Measurements from ENCODE around the gene NPY4R2. TPM values are rescaled to one million over a fixed set of nuclear protein-coding genes. Genes with fewer than 3 reads are reported as not detected.
"Not testable (repeated sequence)": the region's sequence is repeated elsewhere in the genome, so short reads cannot be mapped to it uniquely, and the experiment has no call there.

NPY4R2 gene
- total and polyA plus RNA-seq, 12 donors = 0.11 to 0.98 (median 0.30) TPM; not detected in 9

- H3K36me3 ChIP-seq (replicated peaks in 1 of 2); H3K4me1 ChIP-seq (replicated peaks in 1 of 2); H3K27me3 ChIP-seq; intact Hi-C loops (cut with DNase I); DNase-seq; H3K9me3 ChIP-seq (replicated peaks in 1 of 3); H3K4me3 ChIP-seq; H3K27ac ChIP-seq: not testable (repeated sequence)
- WGBS, 4 donors = 80 to 93% (median 87%) methylated on average over 2 to 3 of the region's 5 CpGs; no CpG with 5 or more reads in 1 of the 4 donors
Observed at GRCh38 chr10:47959677-47960076, 41.2 kb downstream of the NPY4R2 start.

DNA sequence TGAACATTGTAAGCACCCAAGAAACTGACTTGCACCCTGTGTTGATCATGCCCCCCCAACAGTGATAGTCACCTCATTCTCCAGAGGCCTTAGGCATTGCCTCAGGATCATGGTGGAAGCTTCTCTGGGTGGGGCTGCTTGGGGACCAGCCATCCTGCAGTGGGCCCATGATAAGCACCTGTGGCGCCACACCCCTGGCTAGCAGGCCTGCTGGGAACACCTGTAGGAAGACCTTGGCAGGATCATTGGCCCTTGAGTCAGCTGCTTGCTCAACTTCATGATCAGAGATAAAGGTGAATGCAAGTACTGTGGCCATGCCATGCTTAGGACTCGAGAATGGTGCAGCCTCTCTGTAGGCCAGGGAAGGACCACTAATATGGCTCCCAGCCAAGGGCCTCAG, 42.2 kb downstream of the NPY4R2 start:
- WGBS, 4 donors = no CpG with 5 or more reads among the region's 2 CpGs
- intact Hi-C loops (cut with DNase I); H3K27me3 ChIP-seq: not testable (repeated sequence)

GRCh38 chr10:47962785-47963184, 44.3 kb downstream of the NPY4R2 start:
- H3K9me3 ChIP-seq (replicated peaks in 1 of 3); intact Hi-C loops (cut with DNase I); H3K27me3 ChIP-seq; H3K4me1 ChIP-seq (replicated peaks in 1 of 2); H3K27ac ChIP-seq; H3K36me3 ChIP-seq (replicated peaks in 1 of 2); DNase-seq; H3K4me3 ChIP-seq: not testable (repeated sequence)
- WGBS, 4 donors = no CpG with 5 or more reads among the region's 5 CpGs

More for the DNA sequence above, 42.2 kb downstream of the NPY4R2 start:
- H3K36me3 ChIP-seq (replicated peaks in 1 of 2); DNase-seq; H3K4me1 ChIP-seq (replicated peaks in 1 of 2); H3K27ac ChIP-seq; H3K4me3 ChIP-seq; H3K9me3 ChIP-seq (replicated peaks in 1 of 3): not testable (repeated sequence)

- H3K27me3 ChIP-seq; H3K4me1 ChIP-seq (replicated peaks in 1 of 2); H3K4me3 ChIP-seq; H3K36me3 ChIP-seq (replicated peaks in 1 of 2); H3K9me3 ChIP-seq (replicated peaks in 1 of 3); intact Hi-C loops (cut with DNase I); H3K27ac ChIP-seq: not testable (repeated sequence)
- DNase-seq = peak in 1 of 7 donors; percentile 33
- whole genome bisulfite sequencing, 4 donors = 0 to 50% (median 17%) methylated on average over 1 to 5 of the region's 14 CpGs
Observed at GRCh38 chr10:47964280-47965063, 46.0 kb downstream of the NPY4R2 start.

- H3K4me3 ChIP-seq; intact Hi-C loops (cut with DNase I): not testable (repeated sequence)
- 81 to 96% (median 92%) methylated on average over 4 to 5 of the region's 6 CpGs for WGBS, 4 donors
Observed at GRCh38 chr10:47968988-47969387, 50.5 kb downstream of the NPY4R2 start.

GRCh38 chr10:47970047-47970446, 51.6 kb downstream of the NPY4R2 start:
- intact Hi-C loops (cut with DNase I); H3K36me3 ChIP-seq (replicated peaks in 1 of 2); DNase-seq; H3K27ac ChIP-seq; H3K4me3 ChIP-seq; H3K4me1 ChIP-seq (replicated peaks in 1 of 2); H3K9me3 ChIP-seq (replicated peaks in 1 of 3); H3K27me3 ChIP-seq: not testable (repeated sequence)
- 78 to 90% (median 90%) methylated on average over 2 to 3 of the region's 3 CpGs; no CpG with 5 or more reads in 1 of the 4 donors for WGBS, 4 donors

More at GRCh38 chr10:47968988-47969387, 50.5 kb downstream of the NPY4R2 start:
- not testable (repeated sequence) for H3K4me1 ChIP-seq (replicated peaks in 1 of 2); H3K27ac ChIP-seq; H3K36me3 ChIP-seq (replicated peaks in 1 of 2); H3K9me3 ChIP-seq (replicated peaks in 1 of 3); DNase-seq; H3K27me3 ChIP-seq

GRCh38 chr10:47971598-47971997, 53.1 kb downstream of the NPY4R2 start:
- H3K9me3 ChIP-seq (replicated peaks in 1 of 3); H3K4me3 ChIP-seq; DNase-seq; intact Hi-C loops (cut with DNase I); H3K27ac ChIP-seq; H3K4me1 ChIP-seq (replicated peaks in 1 of 2); H3K27me3 ChIP-seq; H3K36me3 ChIP-seq (replicated peaks in 1 of 2): not testable (repeated sequence)
- no CpG with 5 or more reads among the region's 5 CpGs for WGBS, 4 donors

DNA sequence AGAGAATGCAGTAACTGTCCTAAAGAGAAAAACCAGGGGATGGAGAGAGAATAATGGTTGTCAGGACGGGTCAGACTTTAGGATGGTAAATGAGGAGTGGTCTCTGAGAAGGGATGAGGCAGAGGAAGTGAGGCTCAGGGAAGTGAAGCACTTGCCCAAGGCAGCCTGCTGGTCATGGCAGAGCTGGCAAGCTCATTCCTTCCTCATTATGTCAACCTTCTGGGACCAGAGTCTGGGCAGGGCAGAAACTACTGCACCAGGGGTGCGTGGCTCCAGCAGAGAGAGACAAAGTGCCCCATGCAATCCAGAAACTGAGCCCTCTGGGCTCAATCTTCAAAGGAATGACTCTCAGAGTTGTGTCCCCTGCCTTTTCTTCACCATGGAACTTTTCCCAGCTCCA, 53.6 kb downstream of the NPY4R2 start:
- DNase-seq; H3K9me3 ChIP-seq (replicated peaks in 1 of 3); H3K36me3 ChIP-seq (replicated peaks in 1 of 2); H3K4me3 ChIP-seq; H3K4me1 ChIP-seq (replicated peaks in 1 of 2); H3K27me3 ChIP-seq; intact Hi-C loops (cut with DNase I); H3K27ac ChIP-seq: not testable (repeated sequence)
- 100% methylated on average over 1 of the region's 2 CpGs; no CpG with 5 or more reads in 3 of the 4 donors for WGBS, 4 donors

Other genes starting within 250 kb of the NPY4R2 start
- 1 to 10 TPM in 5 of 9 donors, under 1 TPM in 4; 0.17 to 3.0 (median 1.1) TPM for gene SYT15B, start 155.1 kb upstream of the NPY4R2 start, total RNA-seq
- under 1 TPM in 2 of 3 donors, not detected in 1; 0.20 to 0.24 TPM for gene SYT15B, start 155.1 kb upstream of the NPY4R2 start, polyA plus RNA-seq
- gene FAM25C, start 81.1 kb downstream of the NPY4R2 start, total RNA-seq = not detected
- gene FAM25C, start 81.1 kb downstream of the NPY4R2 start, polyA plus RNA-seq = not detected